SK-N-SH (cell line): Measurements from ENCODE around the gene PDZRN4.

ENCODE experiments used
- CHD2 ChIP-seq: fragments of 150-350 bp; IDR thresholded peaks from 2 replicates; pipeline ENCODE4 v1.6.1; 2018; ENCODE audit warnings: low read length; ENCODE audit not compliant: partially characterized antibody
- CTCF ChIP-seq: fragments of 200-600 bp; sonication (generic); IDR thresholded peaks from 2 replicates; pipeline ENCODE4 v1.6.1; 2017; ENCODE audit warnings: antibody characterized with exemption, mild to moderate bottlenecking, moderate library complexity
- EP300 ChIP-seq, 2 experiments: IDR thresholded peaks; 2 replicates each; pipeline versions ENCODE4 v1.4.0 to v1.6.1; 2012; ENCODE audit warnings: borderline replicate concordance in 1 of 2, low read depth in 1 of 2, low read length in 1 of 2
- EZH2phosphoT487 ChIP-seq: fragments of 200-600 bp; sonication (generic); IDR thresholded peaks from 2 replicates; pipeline ENCODE4 v1.6.1; 2017; ENCODE audit warnings: low read depth, mixed run types, mild to moderate bottlenecking, antibody characterized with exemption, moderate library complexity, borderline replicate concordance
- FOXM1 ChIP-seq: IDR thresholded peaks from 2 replicates; pipeline ENCODE4 v1.4.0; 2012; ENCODE audit warnings: low read depth, mild to moderate bottlenecking
- MAX ChIP-seq: IDR thresholded peaks from 2 replicates; pipeline ENCODE4 v1.4.0; 2012; ENCODE audit warnings: low read depth
- MXI1 ChIP-seq: IDR thresholded peaks from 2 replicates; pipeline ENCODE4 v1.6.1; 2012; ENCODE audit warnings: mild to moderate bottlenecking, low read depth, low read length, improper control_type of control experiment
- POLR2AphosphoS5 ChIP-seq: IDR thresholded peaks from 2 replicates; pipeline ENCODE4 v1.6.1; 2012; ENCODE audit warnings: low read depth, low read length
- RCOR1 ChIP-seq: fragments of 150-350 bp; IDR thresholded peaks from 2 replicates; pipeline ENCODE4 v1.6.1; 2017; ENCODE audit warnings: antibody characterized with exemption, low read length
- SIN3A ChIP-seq: IDR thresholded peaks from 2 replicates; pipeline ENCODE4 v1.6.1; 2012; ENCODE audit warnings: low read depth, mild to moderate bottlenecking, low read length, moderate library complexity, borderline replicate concordance
- TAF1 ChIP-seq: IDR thresholded peaks from 2 replicates; pipeline ENCODE4 v1.6.1; 2012; ENCODE audit warnings: low read depth, mild to moderate bottlenecking, low read length, moderate library complexity, borderline replicate concordance
- TCF12 ChIP-seq: IDR thresholded peaks from 2 replicates; pipeline ENCODE4 v1.4.0; 2012
- TEAD4 ChIP-seq: IDR thresholded peaks from 2 replicates; pipeline ENCODE4 v1.4.0; 2012; ENCODE audit warnings: mild to moderate bottlenecking, borderline replicate concordance; ENCODE audit not compliant: insufficient read depth

GRCh38 chr12:41186026-41186425, 2.1 kb upstream of the PDZRN4 start:
- TF ChIP-seq CTCF = no peak
- no peak for TF ChIP-seq FOXM1
- no peak for TF ChIP-seq MXI1
- TF ChIP-seq RCOR1 = no peak
- no peak for TF ChIP-seq EZH2phosphoT487
- TF ChIP-seq TAF1 = no peak
- no peak for TF ChIP-seq POLR2AphosphoS5
- TF ChIP-seq TEAD4 = no peak
- no peak for TF ChIP-seq EP300 (IDR thresholded peaks at IDR 0.05; ENCODE audit: borderline replicate concordance in 1 of 2, low read depth in 1 of 2, low read length in 1 of 2)
- no peak for TF ChIP-seq CHD2
- no peak for TF ChIP-seq SIN3A
- TF ChIP-seq TCF12 = no peak
- TF ChIP-seq MAX = no peak
